K562 (cell line): Measurements from ENCODE around the gene PRDM11. TPM values are rescaled to one million over a fixed set of nuclear protein-coding genes. Genes with fewer than 3 reads are reported as not detected.

Experiments
- ARID4B ChIP-seq: sonication (generic); formaldehyde crosslinking; IDR thresholded peaks from 2 replicates; pipeline ENCODE4 v1.8.0; 2022; ENCODE audit warnings: mild to moderate bottlenecking, missing genetic modification reagents
- BRCA1 ChIP-seq, 2 experiments: fragments of 450-650 bp in 1 of 2; sonication (generic) in 1 of 2; formaldehyde crosslinking in 1 of 2; IDR thresholded peaks; 2 replicates each; pipeline versions ENCODE4 v1.5.0 to v1.6.1; 2017 to 2020; ENCODE audit warnings: mild to moderate bottlenecking in 1 of 2, missing genetic modification reagents in 1 of 2
- BRF1 ChIP-seq: IDR thresholded peaks from 3 replicates; pipeline ENCODE4 v1.6.1; 2011; ENCODE audit warnings: borderline replicate concordance, mild to moderate bottlenecking; ENCODE audit not compliant: insufficient read length; ENCODE audit errors: extremely low read depth
- CHD2 ChIP-seq: IDR thresholded peaks from 2 replicates; pipeline ENCODE4 v1.6.1; 2011; ENCODE audit warnings: low read depth, low read length
- CREB5 ChIP-seq: fragments of 250-450 bp; sonication (Bioruptor Pico); IDR thresholded peaks from 2 replicates; pipeline ENCODE4 v1.5.0; 2020; ENCODE audit warnings: mild to moderate bottlenecking
- DNMT1 ChIP-seq: fragments of 450-650 bp; IDR thresholded peaks from 2 replicates; pipeline ENCODE4 v1.6.1; 2016; ENCODE audit warnings: antibody characterized with exemption, mild to moderate bottlenecking
- ELF4 ChIP-seq: fragments of 450-650 bp; formaldehyde crosslinking; IDR thresholded peaks from 2 replicates; pipeline ENCODE4 v1.4.0; 2022; ENCODE audit warnings: missing genetic modification characterization
- HMGXB4 ChIP-seq: sonication (generic); formaldehyde crosslinking; IDR thresholded peaks from 2 replicates; pipeline ENCODE4 v1.8.1; 2023; ENCODE audit warnings: mild to moderate bottlenecking, missing genetic modification reagents
- IRF1 ChIP-seq: sonication (generic); formaldehyde crosslinking; IDR thresholded peaks from 2 replicates; pipeline ENCODE4 v1.8.0; 2022; ENCODE audit warnings: missing genetic modification reagents, mild to moderate bottlenecking, borderline replicate concordance
- NR2F6 ChIP-seq: fragments of 450-650 bp; formaldehyde crosslinking; IDR thresholded peaks from 2 replicates; pipeline ENCODE4 v1.4.0; 2020; ENCODE audit warnings: mild to moderate bottlenecking
- PHF20 ChIP-seq: fragments of 450-650 bp; IDR thresholded peaks from 2 replicates; pipeline ENCODE4 v1.6.1; 2018; ENCODE audit not compliant: partially characterized antibody
- RBFOX2 ChIP-seq: fragments of 200-400 bp; formaldehyde crosslinking; IDR thresholded peaks from 2 replicates; pipeline ENCODE4 v1.6.1; 2017; ENCODE audit warnings: low read depth, mild to moderate bottlenecking, low read length, moderate library complexity
- RUNX1 ChIP-seq: sonication (generic); IDR thresholded peaks from 2 replicates; pipeline ENCODE4 v1.6.1; 2016; ENCODE audit warnings: antibody characterized with exemption, low read depth
- STAT6 ChIP-seq: sonication (generic); formaldehyde crosslinking; IDR thresholded peaks from 2 replicates; pipeline ENCODE4 v1.8.1; 2023; ENCODE audit warnings: mild to moderate bottlenecking, missing genetic modification reagents
- ZNF140 ChIP-seq: fragments of 250-450 bp; sonication (Bioruptor Pico); IDR thresholded peaks from 2 replicates; pipeline ENCODE4 v1.8.0; 2021; ENCODE audit warnings: moderate library complexity, mild to moderate bottlenecking, inconsistent platforms
- ZNF644 ChIP-seq: fragments of 200-800 bp; sonication (Bioruptor generic); IDR thresholded peaks from 2 replicates; pipeline ENCODE4 v1.6.1; 2016; ENCODE audit warnings: low read depth, missing genetic modification characterization, missing compliant biosample characterization
- polyA plus RNA-seq, 8 experiments: library from polyadenylated mRNA; depleted of rRNA in 4 of 8; stranded (reverse) in 5 of 8; unstranded in 3 of 8; fragments of >200 nt; fragmentation: Nextera tagmentation in 2 of 8; fragmentation: Illumina TruSeq in 1 of 8; extraction: Ambion mirVana in 2 of 8; extraction: Trizol in 1 of 8; gene quantifications; 2 replicates each; pipeline versions ENCODE4 v1.2.1 to v1.2.3, GENCODE V29; 2011 to 2014; ENCODE audit warnings: inconsistent platforms in 1 of 8, missing spikeins in 1 of 8
- total RNA-seq, 7 experiments: library from RNA; depleted of rRNA in 6 of 7; stranded (reverse); fragments of >200 nt in 6 of 7; fragmentation: Illumina TruSeq in 2 of 7; extraction: Trizol in 2 of 7; gene quantifications; 2 replicates each; pipeline versions ENCODE4 v1.2.1 to v1.2.3, GENCODE V29; 2011 to 2021; ENCODE audit warnings: low replicate concordance in 1 of 7

PRDM11 gene
- total and polyA plus RNA-seq, 9 of the 15 experiments (the other 6 are each of a cell fraction or from before 2014, with no cell fraction given): 0.01 to 1.1 (median 0.29) TPM

- TF ChIP-seq CREB5 (CRISPR knock-in tag): no peak
- no peak for TF ChIP-seq BRF1
- no peak for TF ChIP-seq RBFOX2
- TF ChIP-seq ELF4 (CRISPR knock-in tag): peak; percentile 90
- TF ChIP-seq ARID4B: no peak
- no peak for TF ChIP-seq CHD2
- TF ChIP-seq BRCA1 (IDR thresholded peaks at IDR 0.05): no peak
- no peak for TF ChIP-seq BRCA1 (CRISPR knock-in tag; IDR thresholded peaks at IDR 0.05)
- TF ChIP-seq ZNF140 (CRISPR knock-in tag): no peak
- peak; percentile 88; the same call in 1 of the 2 replicates for TF ChIP-seq ZNF644 (tag)
- TF ChIP-seq PHF20: no peak
- TF ChIP-seq RUNX1: 0 out of 2 replicates have a peak, but pooled peaks have one; percentile 34
- TF ChIP-seq HMGXB4: no peak
- no peak for TF ChIP-seq NR2F6
- no peak for TF ChIP-seq IRF1 (CRISPR knock-in tag)
- no peak for TF ChIP-seq STAT6 (CRISPR knock-in tag)
- no peak for TF ChIP-seq DNMT1
These were observed 38.8 kb downstream of the PRDM11 start (continued) for GRCh38 chr11:45185228-45185729.
